ENCODE measurements around the gene PNMA6E.

The PNMA6E gene

DNA sequence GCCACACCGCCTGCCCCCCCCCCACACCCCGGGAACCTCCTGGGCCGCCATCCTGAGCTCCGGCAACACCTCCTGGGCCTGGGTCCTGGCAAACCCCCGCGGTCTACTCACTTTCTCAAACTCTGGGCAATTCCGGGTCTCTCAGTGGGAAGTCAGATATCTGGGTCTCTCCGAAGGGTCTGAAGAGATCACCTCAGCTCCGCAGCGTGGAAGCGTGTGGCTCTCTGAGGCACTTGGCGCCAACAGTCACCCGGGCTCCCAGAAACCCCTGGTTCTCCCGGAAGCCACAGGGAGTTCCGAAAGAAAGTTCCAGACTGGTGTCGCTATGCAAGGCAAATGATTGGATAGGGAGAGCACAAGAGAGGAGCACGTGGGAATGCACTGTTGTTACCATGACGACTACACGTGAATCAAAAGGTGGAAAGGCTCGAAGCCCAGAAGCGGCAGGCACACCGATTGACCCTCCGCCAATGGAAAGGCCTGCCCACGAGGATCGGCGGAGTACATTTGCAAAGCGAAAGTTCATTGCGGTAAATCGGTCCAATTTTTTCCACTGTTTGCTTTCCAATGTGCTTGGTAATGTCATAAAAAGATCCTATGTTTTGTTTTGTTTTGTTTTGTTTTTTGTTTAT is at the start of gene PNMA6E:
PNMA6E (minus strand) TSS at position 218 of the 632 bp plus-strand sequence. CDS start 2,501 bp downstream, outside the sequence.
- TF ChIP-seq, protein P1, sequence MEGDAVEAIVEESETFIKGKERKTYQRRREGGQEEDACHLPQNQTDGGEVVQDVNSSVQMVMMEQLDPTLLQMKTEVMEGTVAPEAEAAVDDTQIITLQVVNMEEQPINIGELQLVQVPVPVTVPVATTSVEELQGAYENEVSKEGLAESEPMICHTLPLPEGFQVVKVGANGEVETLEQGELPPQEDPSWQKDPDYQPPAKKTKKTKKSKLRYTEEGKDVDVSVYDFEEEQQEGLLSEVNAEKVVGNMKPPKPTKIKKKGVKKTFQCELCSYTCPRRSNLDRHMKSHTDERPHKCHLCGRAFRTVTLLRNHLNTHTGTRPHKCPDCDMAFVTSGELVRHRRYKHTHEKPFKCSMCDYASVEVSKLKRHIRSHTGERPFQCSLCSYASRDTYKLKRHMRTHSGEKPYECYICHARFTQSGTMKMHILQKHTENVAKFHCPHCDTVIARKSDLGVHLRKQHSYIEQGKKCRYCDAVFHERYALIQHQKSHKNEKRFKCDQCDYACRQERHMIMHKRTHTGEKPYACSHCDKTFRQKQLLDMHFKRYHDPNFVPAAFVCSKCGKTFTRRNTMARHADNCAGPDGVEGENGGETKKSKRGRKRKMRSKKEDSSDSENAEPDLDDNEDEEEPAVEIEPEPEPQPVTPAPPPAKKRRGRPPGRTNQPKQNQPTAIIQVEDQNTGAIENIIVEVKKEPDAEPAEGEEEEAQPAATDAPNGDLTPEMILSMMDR (conservative IDR thresholded peaks at IDR 0.05; ENCODE audit: low read depth, low read length): no peak
- H3K4me3 ChIP-seq (ENCODE audit: low read depth, low read length): no peak within 1 kb of the TSS
- DNase-seq (ENCODE audit: low read depth): no peak

DNA sequence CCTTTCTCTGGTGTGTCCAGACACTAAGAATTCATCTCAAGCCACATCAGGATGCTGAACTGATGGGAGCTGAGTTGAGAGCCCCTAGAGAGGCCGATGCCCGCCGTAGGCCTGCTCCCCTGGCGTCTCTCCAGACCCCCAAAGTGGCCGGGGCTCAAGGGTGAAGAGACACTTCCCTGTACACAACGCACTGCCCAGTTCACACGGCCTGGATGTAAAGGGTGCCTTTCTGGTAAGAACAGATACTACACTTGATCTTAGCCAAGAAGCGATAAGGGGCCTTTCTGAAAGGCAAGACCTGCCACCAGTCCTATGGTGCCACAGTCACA is 49.8 kb upstream of the PNMA6E start:
- no peak for DNase-seq (ENCODE audit: low read depth)
- H3K4me3 ChIP-seq (ENCODE audit: low read depth, low read length): no peak overlapping the region
- TF ChIP-seq, protein P1 (conservative IDR thresholded peaks at IDR 0.05; ENCODE audit: low read depth, low read length): no peak

DNA sequence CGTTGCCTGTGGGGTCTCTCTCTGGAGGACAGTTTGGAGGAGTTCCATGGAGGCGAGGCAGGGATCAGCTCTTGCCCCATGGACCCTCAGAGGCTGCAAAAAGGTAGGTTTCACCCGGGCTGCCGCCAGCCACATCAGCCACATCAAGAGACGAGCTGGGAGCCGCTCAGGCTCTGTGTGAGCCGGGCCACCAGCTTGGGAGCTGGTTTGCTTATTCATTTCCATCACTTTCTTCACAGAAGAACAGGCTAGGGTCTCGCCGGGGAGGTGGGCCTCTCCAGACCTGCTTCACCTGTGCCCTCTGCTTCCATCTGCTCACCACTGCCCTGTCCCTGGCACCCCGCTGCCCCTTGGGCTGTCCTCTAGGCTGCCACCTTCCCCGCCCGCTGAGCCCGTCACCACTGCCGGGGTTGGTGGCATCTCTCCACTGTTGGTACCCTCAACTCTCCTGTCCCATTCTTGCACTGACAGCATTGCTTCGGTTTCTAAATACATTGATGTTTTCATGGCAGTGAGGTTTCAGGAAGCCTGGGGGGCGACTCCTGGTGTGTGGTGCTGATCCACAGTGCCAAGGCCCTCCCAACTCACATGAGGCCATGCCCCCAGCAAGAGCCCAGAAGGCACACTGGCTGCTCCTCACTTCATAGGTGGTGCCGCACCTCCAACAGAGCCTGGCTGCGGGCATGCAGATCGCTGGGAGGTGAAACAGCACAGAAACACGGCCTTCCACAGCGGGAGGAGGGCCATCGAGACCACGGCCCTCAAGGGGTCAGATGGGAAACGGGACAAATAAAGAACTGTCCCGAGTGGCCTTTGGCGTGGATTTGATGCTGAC is 49.2 kb upstream of the PNMA6E start:
- no peak overlapping the region for H3K4me3 ChIP-seq (ENCODE audit: low read depth, low read length)
- no peak for DNase-seq (ENCODE audit: low read depth)
- TF ChIP-seq, protein P1 (conservative IDR thresholded peaks at IDR 0.05; ENCODE audit: low read depth, low read length): no peak

DNA sequence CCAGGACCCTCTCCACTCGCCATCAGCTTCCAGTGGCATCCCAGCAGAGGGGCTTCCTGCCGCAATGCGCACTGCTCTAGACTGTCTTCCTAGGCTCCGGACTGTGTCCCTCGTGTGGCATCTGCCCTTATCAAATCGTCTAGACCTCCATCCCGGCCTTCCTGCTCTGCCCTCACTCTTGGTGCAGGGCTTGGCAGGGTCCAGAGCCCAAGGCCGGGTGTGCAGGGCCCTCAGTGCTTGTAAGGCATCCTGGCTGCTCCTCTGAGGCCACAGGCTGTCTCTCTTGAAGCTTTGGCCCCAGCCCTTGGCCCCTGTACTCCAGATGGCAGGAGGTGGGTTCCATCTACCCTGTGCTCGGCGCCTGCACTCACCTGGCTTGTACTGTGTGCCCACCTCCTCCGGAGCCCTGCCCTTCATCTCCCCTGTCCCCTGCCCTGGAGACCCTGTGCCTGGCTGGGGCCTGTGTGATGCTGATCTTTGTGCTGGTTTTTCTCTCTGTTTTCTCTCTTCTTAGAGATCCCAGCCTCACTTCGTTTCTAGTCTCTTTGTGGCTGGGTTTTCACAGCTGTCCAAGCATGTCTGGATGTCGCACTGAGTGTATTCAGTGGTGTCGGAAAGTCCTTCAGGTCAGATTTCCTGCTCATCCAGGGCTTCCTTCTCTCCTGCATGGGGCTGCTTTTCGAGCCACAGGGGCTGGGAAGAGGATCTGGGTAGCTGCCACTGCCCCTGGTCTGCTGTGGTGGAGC is 48.4 kb upstream of the PNMA6E start:
- TF ChIP-seq, protein P1 (conservative IDR thresholded peaks at IDR 0.05; ENCODE audit: low read depth, low read length): no peak

DNA sequence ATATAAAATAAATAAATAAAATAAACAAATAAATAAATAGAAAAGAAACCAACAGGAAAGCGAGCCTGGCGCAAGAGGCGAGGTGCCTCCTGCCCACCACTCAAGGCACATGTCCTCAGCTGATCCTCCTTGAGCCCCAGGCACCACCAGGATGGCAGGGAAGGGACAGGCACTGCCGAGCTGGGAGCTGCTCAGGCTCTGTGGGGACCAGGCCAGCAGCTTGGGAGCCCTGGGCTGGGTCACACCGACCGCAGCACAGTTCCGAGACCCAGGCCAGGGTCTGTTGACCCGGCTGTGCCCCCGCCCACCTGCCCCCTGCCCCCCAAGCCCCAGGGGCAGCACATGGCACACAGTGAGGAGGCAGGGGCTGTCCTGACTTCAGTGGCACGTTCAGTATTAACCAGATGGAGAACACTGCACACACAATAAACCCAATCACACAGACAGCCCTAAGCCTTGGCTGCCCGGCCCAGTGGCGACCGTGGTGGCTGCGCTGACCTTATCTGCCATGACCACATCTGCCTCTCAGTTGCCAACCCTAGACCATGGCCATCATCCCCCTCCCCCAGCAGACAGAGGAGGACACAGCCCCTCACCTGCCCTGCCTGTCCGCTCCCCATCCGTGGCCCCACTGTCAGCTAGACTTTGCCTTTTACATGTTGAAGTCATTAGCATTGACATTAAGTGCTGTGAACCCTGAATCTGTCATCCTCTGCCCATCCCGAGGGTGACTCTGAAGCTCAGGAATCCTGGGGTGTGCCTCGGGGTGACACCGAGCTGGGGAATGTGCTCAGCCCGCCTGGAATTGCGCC is 47.6 kb upstream of the PNMA6E start:
- no peak for DNase-seq (ENCODE audit: low read depth)
- TF ChIP-seq, protein P1 (conservative IDR thresholded peaks at IDR 0.05; ENCODE audit: low read depth, low read length): no peak
- no peak overlapping the region for H3K4me3 ChIP-seq (ENCODE audit: low read depth, low read length)

More for the DNA sequence above, 48.4 kb upstream of the PNMA6E start:
- no peak for DNase-seq (ENCODE audit: low read depth)
- H3K4me3 ChIP-seq (ENCODE audit: low read depth, low read length): no peak overlapping the region

DNA sequence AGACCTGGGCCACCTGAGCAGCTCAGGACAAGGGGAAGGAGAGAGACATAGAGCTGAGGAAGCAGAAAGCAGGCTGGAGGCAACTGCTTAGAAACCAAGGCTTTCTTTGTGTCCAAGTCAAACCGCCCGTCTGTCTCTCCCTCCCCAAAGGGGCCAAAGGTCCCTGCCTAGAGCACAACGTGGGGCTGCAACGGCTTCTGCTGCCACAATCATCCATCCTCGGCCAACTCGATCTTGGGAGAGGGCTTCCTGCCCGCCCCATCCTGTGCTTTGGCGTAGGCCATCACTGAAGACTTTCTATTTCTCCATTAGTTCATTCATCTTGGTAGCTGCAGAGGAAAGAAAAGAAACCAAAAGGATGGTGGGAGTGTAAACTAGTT is 46.4 kb upstream of the PNMA6E start:
- no peak for DNase-seq (ENCODE audit: low read depth)
- H3K4me3 ChIP-seq (ENCODE audit: low read depth, low read length): no peak overlapping the region
- TF ChIP-seq, protein P1 (conservative IDR thresholded peaks at IDR 0.05; ENCODE audit: low read depth, low read length): no peak

All from choroid plexus epithelial cell (primary cell).